ENCODE measurements around the gene ID1. TPM values are rescaled to one million over a fixed set of nuclear protein-coding genes. Genes with fewer than 3 reads are reported as not detected.
A peak's percentile ranks its signal among the peaks of the same experiment; 100 is the strongest.

ID1 gene
- total and polyA plus RNA-seq, 2 of the 13 experiments (the other 11 are each of a cell fraction or from before 2014, with no cell fraction given) = 320 to 419 TPM

DNA sequence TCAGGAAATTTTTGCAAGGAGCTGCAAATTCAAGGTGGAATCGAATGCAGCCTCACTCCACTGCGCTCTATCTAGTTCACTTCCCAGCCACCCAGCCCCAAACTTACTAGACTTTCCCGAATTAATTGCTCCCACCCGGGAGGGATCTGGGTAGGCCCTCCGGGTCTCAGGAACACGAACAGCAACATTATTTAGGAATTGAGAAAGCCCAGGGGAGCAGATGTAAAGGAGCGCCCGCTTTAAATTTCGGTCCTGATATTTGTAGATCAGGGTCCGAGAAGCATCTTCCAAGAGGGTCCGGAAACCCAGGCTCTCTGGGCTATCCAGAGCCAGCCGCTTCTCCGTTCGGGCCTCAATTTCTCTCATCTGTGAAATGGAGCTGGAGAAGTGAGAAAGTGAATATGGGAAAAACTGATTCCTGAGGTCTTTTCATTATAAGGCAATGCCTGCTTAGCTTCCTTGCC is 490 bp upstream of the ID1 start:
- POLR2A ChIA-PET = interaction anchor here (0.6 to 13.6 kb wide), 27 partner anchors 8 to 275 kb away, joined by 3 to 1427 read pairs (median 12); partner anchors contain the start of genes BCL2L1 and TPX2
- Histone ChIP-seq H2AFZ (ENCODE audit: low read length) (no peak overlapping the region), H4K20me1 (ENCODE audit: insufficient read depth, low read length) (peaks cover 19% of the 10 kb centered on the region), H3K4me1 (ENCODE audit: insufficient read depth, low read length) (peaks cover 46% of the 10 kb centered on the region), H3K36me3 (replicated peaks in 1 of 2; ENCODE audit: control insufficient read depth in 1 of 2, insufficient read depth in 2 of 2, low read length in 2 of 2) (peaks cover 0 to 5% of the 10 kb centered on the region in 2 experiments; a peak in 4 of 5 replicates), H3K9ac (ENCODE audit: insufficient read depth, low read depth, low read length) (peak overlapping the region; percentile 99), H3K27me3 (ENCODE audit: control insufficient read depth in 1 of 2, insufficient read depth in 2 of 2, low read length in 2 of 2) (no peaks in the 10 kb centered on the region; a peak in 1 of 5 replicates), H3K27ac (ENCODE audit: extremely low read length, insufficient read depth, low read length) (peak overlapping the region; percentile 98), H3K4me3 (replicated peaks in 1 of 3; ENCODE audit: insufficient read depth in 1 of 3, low read depth in 2 of 3, low read length in 3 of 3) (peak overlapping the region; percentile 81 to 99 (median 95)), H3K9me3 (ENCODE audit: low read length) (no peaks in the 10 kb centered on the region), H3K4me2 (ENCODE audit: low read depth, low read length) (peak overlapping the region; percentile 76), H3K79me2 (ENCODE audit: insufficient read depth, low read length) (peaks cover 43% of the 10 kb centered on the region)
- TSS peak; percentile 94 for BruUV-seq (replicated peaks)
- peak; percentile 48 for DNase-seq (ENCODE audit: low spot score)
- intact Hi-C loops (cut with micrococcal nuclease; ENCODE audit: unreplicated experiment) = loop anchor here (1.0 to 5.0 kb wide), 2 partner anchors 8 to 118 kb away; partner anchors contain the start of gene BCL2L1
- under 1% methylated on average over 14 of the region's 14 CpGs for WGBS (ENCODE audit: low lambda C conversion rate)
- in situ Hi-C loops (cut with HindIII; ENCODE audit: extremely low pct_ligation_motif_present, low pct_unique_long_range_greater_than_20kb) = no loop called here
- FAIRE-seq = no peak
- CTCF ChIA-PET (ENCODE audit: low intra/inter-chr PET ratio, low total read pairs) = interaction anchor here (2.7 kb wide), 1 partner anchor 8 kb away, joined by 10 read pairs; no protein-coding TSS in a partner anchor
- no peak for ATAC-seq
- TF ChIP-seq ZNF24 (IDR thresholded peaks at IDR 0.05) (peak; percentile 30; the same call in 1 of the 2 replicates), ZNF3 (CRISPR knock-in tag; IDR thresholded peaks at IDR 0.05) (peak; percentile 92), ZNF431 (CRISPR knock-in tag; IDR thresholded peaks at IDR 0.05; ENCODE audit: borderline replicate concordance, low read depth) (no peak), ZNF766 (CRISPR knock-in tag; IDR thresholded peaks at IDR 0.05; ENCODE audit: borderline replicate concordance) (no peak), PCBP2 (optimal IDR thresholded peaks at IDR 0.05; ENCODE audit: low read depth, low read length, poor library complexity, severe bottlenecking) (no peak), TBL1XR1 (IDR thresholded peaks at IDR 0.05; ENCODE audit: borderline replicate concordance, low read length, partially characterized antibody) (no peak), PBX3 (CRISPR knock-in tag; IDR thresholded peaks at IDR 0.05; ENCODE audit: borderline replicate concordance) (0 out of 2 replicates have a peak, but pooled peaks have one; percentile 35), ELF4 (CRISPR knock-in tag; IDR thresholded peaks at IDR 0.05; ENCODE audit: borderline replicate concordance) (peak; percentile 90), RAD51 (IDR thresholded peaks at IDR 0.05; ENCODE audit: borderline replicate concordance) (no peak), ZNF263 (CRISPR knock-in tag; IDR thresholded peaks at IDR 0.05) (no peak), ZNF775 (CRISPR knock-in tag; IDR thresholded peaks at IDR 0.05; ENCODE audit: borderline replicate concordance) (0 out of 2 replicates have a peak, but pooled peaks have one; percentile 20), ZNF17 (CRISPR knock-in tag; IDR thresholded peaks at IDR 0.05) (no peak), MZF1 (CRISPR knock-in tag; IDR thresholded peaks at IDR 0.05; ENCODE audit: borderline replicate concordance) (no peak), ZNF75D (CRISPR knock-in tag; IDR thresholded peaks at IDR 0.05; ENCODE audit: borderline replicate concordance) (0 out of 2 replicates have a peak, but pooled peaks have one; percentile 27), PHF20 (CRISPR knock-in tag; IDR thresholded peaks at IDR 0.05) (peak; percentile 19), ZNF331 (CRISPR knock-in tag; IDR thresholded peaks at IDR 0.05) (no peak), E2F2 (CRISPR knock-in tag; IDR thresholded peaks at IDR 0.05; ENCODE audit: borderline replicate concordance) (0 out of 2 replicates have a peak, but pooled peaks have one; percentile 41)
- TF ChIP-seq, protein P1, sequence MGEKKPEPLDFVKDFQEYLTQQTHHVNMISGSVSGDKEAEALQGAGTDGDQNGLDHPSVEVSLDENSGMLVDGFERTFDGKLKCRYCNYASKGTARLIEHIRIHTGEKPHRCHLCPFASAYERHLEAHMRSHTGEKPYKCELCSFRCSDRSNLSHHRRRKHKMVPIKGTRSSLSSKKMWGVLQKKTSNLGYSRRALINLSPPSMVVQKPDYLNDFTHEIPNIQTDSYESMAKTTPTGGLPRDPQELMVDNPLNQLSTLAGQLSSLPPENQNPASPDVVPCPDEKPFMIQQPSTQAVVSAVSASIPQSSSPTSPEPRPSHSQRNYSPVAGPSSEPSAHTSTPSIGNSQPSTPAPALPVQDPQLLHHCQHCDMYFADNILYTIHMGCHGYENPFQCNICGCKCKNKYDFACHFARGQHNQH (CRISPR knock-in tag; IDR thresholded peaks at IDR 0.05) = no peak
- TF ChIP-seq, protein P2, sequence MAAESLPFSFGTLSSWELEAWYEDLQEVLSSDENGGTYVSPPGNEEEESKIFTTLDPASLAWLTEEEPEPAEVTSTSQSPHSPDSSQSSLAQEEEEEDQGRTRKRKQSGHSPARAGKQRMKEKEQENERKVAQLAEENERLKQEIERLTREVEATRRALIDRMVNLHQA (CRISPR knock-in tag; IDR thresholded peaks at IDR 0.05) = no peak
- TF ChIP-seq, protein P3, sequence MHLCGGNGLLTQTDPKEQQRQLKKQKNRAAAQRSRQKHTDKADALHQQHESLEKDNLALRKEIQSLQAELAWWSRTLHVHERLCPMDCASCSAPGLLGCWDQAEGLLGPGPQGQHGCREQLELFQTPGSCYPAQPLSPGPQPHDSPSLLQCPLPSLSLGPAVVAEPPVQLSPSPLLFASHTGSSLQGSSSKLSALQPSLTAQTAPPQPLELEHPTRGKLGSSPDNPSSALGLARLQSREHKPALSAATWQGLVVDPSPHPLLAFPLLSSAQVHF (CRISPR knock-in tag; IDR thresholded peaks at IDR 0.05) = 0 out of 2 replicates have a peak, but pooled peaks have one; percentile 22

All from HepG2 (cell line).